Endothelial cell of umbilical vein (primary cell): ENCODE data around the gene SLC35E4.

Experiments used
- CTCF ChIP-seq, 2 donors: IDR thresholded peaks; 1 replicate in 1 of 2; 2 replicates in 1 of 2; pipeline ENCODE4 v1.5.1; 2011; ENCODE audit warnings: low read length in 2 of 2, mild to moderate bottlenecking in 2 of 2, moderate library complexity in 2 of 2, control low read depth in 1 of 2, inconsistent platforms in 1 of 2, low read depth in 1 of 2; ENCODE audit not compliant: insufficient read depth in 1 of 2; ENCODE audit errors: extremely low read depth in 1 of 2
- GATA2 ChIP-seq: IDR thresholded peaks from 2 replicates; pipeline ENCODE4 v1.7.0; 2011; ENCODE audit warnings: low read depth, mild to moderate bottlenecking, moderate library complexity, mixed read lengths, low read length; ENCODE audit not compliant: insufficient read length, insufficient read depth

GRCh38 chr22:30640361-30640760 lies 4.8 kb downstream of the SLC35E4 start:
- TF ChIP-seq CTCF (IDR thresholded peaks at IDR 0.05; ENCODE audit: extremely low read depth in 1 of 2, insufficient read depth in 1 of 2, low read depth in 1 of 2, low read length in 2 of 2), result no peak
- no peak for TF ChIP-seq GATA2
